A673 (cell line): ENCODE measurements around the gene AGT.

ENCODE experiments used
- EZH2 ChIP-seq: fragments of 200-600 bp; sonication (generic); IDR thresholded peaks from 2 replicates; pipeline ENCODE4 v1.6.1; 2017; ENCODE audit warnings: borderline replicate concordance, low read depth, mild to moderate bottlenecking, mixed read lengths, antibody characterized with exemption, low read length; ENCODE audit not compliant: poor library complexity, severe bottlenecking
- TF ChIP-seq, protein P1 (sequence below): fragments of 300-800, 200-600 bp; sonication (generic); conservative IDR thresholded peaks from 2 replicates; pipeline ENCODE4 v1.5.1; 2017; ENCODE audit warnings: low read depth, mild to moderate bottlenecking, antibody characterized with exemption, low read length, moderate library complexity, mixed read lengths

DNA sequence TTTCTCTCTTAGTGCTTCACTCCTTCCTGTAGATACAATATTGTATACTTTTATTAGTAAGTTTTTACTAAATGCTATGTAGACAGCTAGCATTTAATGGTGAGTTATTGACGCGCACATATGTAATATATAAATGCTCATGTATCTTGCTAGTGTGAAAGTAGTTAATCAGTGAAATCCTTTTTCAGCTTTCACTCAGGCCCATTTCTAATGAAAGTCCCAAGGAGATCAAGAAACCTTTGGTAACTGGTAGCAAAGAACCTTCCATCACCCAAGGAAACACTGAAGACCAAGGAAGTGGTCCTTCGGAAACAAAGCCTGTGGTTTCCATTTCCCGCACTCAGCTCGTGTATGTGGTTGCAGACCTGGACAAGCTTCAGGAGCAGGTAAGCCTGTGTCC is 27.2 kb downstream of the AGT start:
- TF ChIP-seq, protein P1, sequence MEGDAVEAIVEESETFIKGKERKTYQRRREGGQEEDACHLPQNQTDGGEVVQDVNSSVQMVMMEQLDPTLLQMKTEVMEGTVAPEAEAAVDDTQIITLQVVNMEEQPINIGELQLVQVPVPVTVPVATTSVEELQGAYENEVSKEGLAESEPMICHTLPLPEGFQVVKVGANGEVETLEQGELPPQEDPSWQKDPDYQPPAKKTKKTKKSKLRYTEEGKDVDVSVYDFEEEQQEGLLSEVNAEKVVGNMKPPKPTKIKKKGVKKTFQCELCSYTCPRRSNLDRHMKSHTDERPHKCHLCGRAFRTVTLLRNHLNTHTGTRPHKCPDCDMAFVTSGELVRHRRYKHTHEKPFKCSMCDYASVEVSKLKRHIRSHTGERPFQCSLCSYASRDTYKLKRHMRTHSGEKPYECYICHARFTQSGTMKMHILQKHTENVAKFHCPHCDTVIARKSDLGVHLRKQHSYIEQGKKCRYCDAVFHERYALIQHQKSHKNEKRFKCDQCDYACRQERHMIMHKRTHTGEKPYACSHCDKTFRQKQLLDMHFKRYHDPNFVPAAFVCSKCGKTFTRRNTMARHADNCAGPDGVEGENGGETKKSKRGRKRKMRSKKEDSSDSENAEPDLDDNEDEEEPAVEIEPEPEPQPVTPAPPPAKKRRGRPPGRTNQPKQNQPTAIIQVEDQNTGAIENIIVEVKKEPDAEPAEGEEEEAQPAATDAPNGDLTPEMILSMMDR = no peak
- TF ChIP-seq EZH2 = no peak
